ENCODE results near the gene HDHD5.

The HDHD5 gene

GRCh38 chr22:17172029-17172833 is 13.2 kb upstream of the HDHD5 start:
- Histone ChIP-seq H3K9me3 (ENCODE audit: control insufficient read depth, low read length) (no peaks in the 10 kb centered on the region), H3K4me1 (ENCODE audit: control insufficient read depth, insufficient read depth, low read length) (peaks cover 7% of the 10 kb centered on the region), H3K27me3 (ENCODE audit: control insufficient read depth, insufficient read depth, low read length) (no peaks in the 10 kb centered on the region), H3K36me3 (ENCODE audit: control insufficient read depth, insufficient read depth, low read length) (no peaks in the 10 kb centered on the region), H3K9ac (ENCODE audit: low read length) (peak overlapping the region; percentile 82), H3K4me3 (ENCODE audit: low read length) (peak overlapping the region; percentile 51)

- peak overlapping the region; percentile 82 for H3K9ac ChIP-seq (ENCODE audit: low read length)
- H3K36me3 ChIP-seq (ENCODE audit: control insufficient read depth, insufficient read depth, low read length): no peaks in the 10 kb centered on the region
- H3K27me3 ChIP-seq (ENCODE audit: control insufficient read depth, insufficient read depth, low read length): no peaks in the 10 kb centered on the region
- H3K4me1 ChIP-seq (ENCODE audit: control insufficient read depth, insufficient read depth, low read length): peaks cover 7% of the 10 kb centered on the region
- H3K4me3 ChIP-seq (ENCODE audit: low read length): peak overlapping the region; percentile 51
- no peaks in the 10 kb centered on the region for H3K9me3 ChIP-seq (ENCODE audit: control insufficient read depth, low read length)
Measured at GRCh38 chr22:17171153-17172028, 12.3 kb upstream of the HDHD5 start.

- H3K27me3 ChIP-seq (ENCODE audit: control insufficient read depth, insufficient read depth, low read length): no peaks in the 10 kb centered on the region
- H3K9me3 ChIP-seq (ENCODE audit: control insufficient read depth, low read length): no peaks in the 10 kb centered on the region
- H3K4me1 ChIP-seq (ENCODE audit: control insufficient read depth, insufficient read depth, low read length): peaks cover 7% of the 10 kb centered on the region
- no peak overlapping the region for H3K4me3 ChIP-seq (ENCODE audit: low read length)
- no peaks in the 10 kb centered on the region for H3K36me3 ChIP-seq (ENCODE audit: control insufficient read depth, insufficient read depth, low read length)
- H3K9ac ChIP-seq (ENCODE audit: low read length): no peak overlapping the region
Measured at GRCh38 chr22:17167486-17167885, 8.4 kb upstream of the HDHD5 start.

GRCh38 chr22:17164392-17165024 is 5.4 kb upstream of the HDHD5 start:
- Histone ChIP-seq H3K9ac (ENCODE audit: low read length) (no peak overlapping the region), H3K4me3 (ENCODE audit: low read length) (no peak overlapping the region), H3K4me1 (ENCODE audit: control insufficient read depth, insufficient read depth, low read length) (peaks cover 3% of the 10 kb centered on the region), H3K9me3 (ENCODE audit: control insufficient read depth, low read length) (no peaks in the 10 kb centered on the region), H3K36me3 (ENCODE audit: control insufficient read depth, insufficient read depth, low read length) (no peaks in the 10 kb centered on the region), H3K27me3 (ENCODE audit: control insufficient read depth, insufficient read depth, low read length) (no peaks in the 10 kb centered on the region)

GRCh38 chr22:17162731-17163130 is 3.7 kb upstream of the HDHD5 start:
- Histone ChIP-seq H3K27me3 (ENCODE audit: control insufficient read depth, insufficient read depth, low read length) (no peaks in the 10 kb centered on the region), H3K9ac (ENCODE audit: low read length) (no peak overlapping the region), H3K4me3 (ENCODE audit: low read length) (no peak overlapping the region), H3K4me1 (ENCODE audit: control insufficient read depth, insufficient read depth, low read length) (peaks cover 10% of the 10 kb centered on the region), H3K9me3 (ENCODE audit: control insufficient read depth, low read length) (no peaks in the 10 kb centered on the region), H3K36me3 (ENCODE audit: control insufficient read depth, insufficient read depth, low read length) (no peaks in the 10 kb centered on the region)

- Histone ChIP-seq H3K9ac (ENCODE audit: low read length) (no peak overlapping the region), H3K4me3 (ENCODE audit: low read length) (no peak overlapping the region), H3K9me3 (ENCODE audit: control insufficient read depth, low read length) (no peaks in the 10 kb centered on the region), H3K36me3 (ENCODE audit: control insufficient read depth, insufficient read depth, low read length) (no peaks in the 10 kb centered on the region), H3K4me1 (ENCODE audit: control insufficient read depth, insufficient read depth, low read length) (peaks cover 12% of the 10 kb centered on the region), H3K27me3 (ENCODE audit: control insufficient read depth, insufficient read depth, low read length) (no peaks in the 10 kb centered on the region)
Measured at GRCh38 chr22:17161991-17162390, 2.9 kb upstream of the HDHD5 start.

- H3K9ac ChIP-seq (ENCODE audit: low read length): peak overlapping the region; percentile 66
- no peaks in the 10 kb centered on the region for H3K9me3 ChIP-seq (ENCODE audit: control insufficient read depth, low read length)
- H3K27me3 ChIP-seq (ENCODE audit: control insufficient read depth, insufficient read depth, low read length): no peaks in the 10 kb centered on the region
- no peaks in the 10 kb centered on the region for H3K36me3 ChIP-seq (ENCODE audit: control insufficient read depth, insufficient read depth, low read length)
- H3K4me1 ChIP-seq (ENCODE audit: control insufficient read depth, insufficient read depth, low read length): peaks cover 12% of the 10 kb centered on the region
- peak overlapping the region; percentile 47 for H3K4me3 ChIP-seq (ENCODE audit: low read length)
Measured at GRCh38 chr22:17159504-17159951, 451 bp upstream of the HDHD5 start.

- Histone ChIP-seq H3K4me1 (ENCODE audit: control insufficient read depth, insufficient read depth, low read length) (peaks cover 14% of the 10 kb centered on the region), H3K27me3 (ENCODE audit: control insufficient read depth, insufficient read depth, low read length) (no peaks in the 10 kb centered on the region), H3K4me3 (ENCODE audit: low read length) (peak overlapping the region; percentile 46), H3K9me3 (ENCODE audit: control insufficient read depth, low read length) (no peaks in the 10 kb centered on the region), H3K36me3 (ENCODE audit: control insufficient read depth, insufficient read depth, low read length) (no peaks in the 10 kb centered on the region), H3K9ac (ENCODE audit: low read length) (peak overlapping the region; percentile 66)
Measured at GRCh38 chr22:17158176-17158567, 905 bp downstream of the HDHD5 start.

- Histone ChIP-seq H3K4me1 (ENCODE audit: control insufficient read depth, insufficient read depth, low read length) (peaks cover 18% of the 10 kb centered on the region), H3K27me3 (ENCODE audit: control insufficient read depth, insufficient read depth, low read length) (no peaks in the 10 kb centered on the region), H3K4me3 (ENCODE audit: low read length) (no peak overlapping the region), H3K9ac (ENCODE audit: low read length) (peak overlapping the region; percentile 66), H3K36me3 (ENCODE audit: control insufficient read depth, insufficient read depth, low read length) (no peaks in the 10 kb centered on the region), H3K9me3 (ENCODE audit: control insufficient read depth, low read length) (no peaks in the 10 kb centered on the region)
Measured at GRCh38 chr22:17157714-17158113, 1.4 kb downstream of the HDHD5 start.

GRCh38 chr22:17155941-17156340 is 3.1 kb downstream of the HDHD5 start:
- Histone ChIP-seq H3K4me1 (ENCODE audit: control insufficient read depth, insufficient read depth, low read length) (peaks cover 30% of the 10 kb centered on the region), H3K27me3 (ENCODE audit: control insufficient read depth, insufficient read depth, low read length) (no peaks in the 10 kb centered on the region), H3K9me3 (ENCODE audit: control insufficient read depth, low read length) (no peaks in the 10 kb centered on the region), H3K36me3 (ENCODE audit: control insufficient read depth, insufficient read depth, low read length) (no peaks in the 10 kb centered on the region), H3K9ac (ENCODE audit: low read length) (no peak overlapping the region), H3K4me3 (ENCODE audit: low read length) (no peak overlapping the region)

- Histone ChIP-seq H3K4me1 (ENCODE audit: control insufficient read depth, insufficient read depth, low read length) (peaks cover 32% of the 10 kb centered on the region), H3K4me3 (ENCODE audit: low read length) (no peak overlapping the region), H3K27me3 (ENCODE audit: control insufficient read depth, insufficient read depth, low read length) (no peaks in the 10 kb centered on the region), H3K9ac (ENCODE audit: low read length) (no peak overlapping the region), H3K36me3 (ENCODE audit: control insufficient read depth, insufficient read depth, low read length) (no peaks in the 10 kb centered on the region), H3K9me3 (ENCODE audit: control insufficient read depth, low read length) (no peaks in the 10 kb centered on the region)
Measured at GRCh38 chr22:17152971-17153370, 6.1 kb downstream of the HDHD5 start.

GRCh38 chr22:17152340-17152739 is 6.7 kb downstream of the HDHD5 start:
- Histone ChIP-seq H3K27me3 (ENCODE audit: control insufficient read depth, insufficient read depth, low read length) (no peaks in the 10 kb centered on the region), H3K36me3 (ENCODE audit: control insufficient read depth, insufficient read depth, low read length) (no peaks in the 10 kb centered on the region), H3K4me1 (ENCODE audit: control insufficient read depth, insufficient read depth, low read length) (peaks cover 27% of the 10 kb centered on the region), H3K4me3 (ENCODE audit: low read length) (no peak overlapping the region), H3K9me3 (ENCODE audit: control insufficient read depth, low read length) (no peaks in the 10 kb centered on the region), H3K9ac (ENCODE audit: low read length) (no peak overlapping the region)
